Central memory CD4-positive, alpha-beta T cell (primary cell): ENCODE data around the gene PSMB2.
"Not testable (repeated sequence)": the region's sequence is repeated elsewhere in the genome, so short reads cannot be mapped to it uniquely, and the experiment has no call there.

Experiments
- DNase-seq: peaks from one replicate; pipeline ENCODE4 v3.0.0; 2022
- total RNA-seq, 3 experiments: gene quantifications; one replicate each; lab custom pipeline; 2026; lab: John Stamatoyannopoulos, UW

The PSMB2 gene
- 41.9 to 281 (median 58.5) reads per million in 3 experiments for total RNA-seq

- peak; percentile 93 for DNase-seq
These were observed at the start of gene PSMB2 for GRCh38 chr1:35641233-35641866. Gene PSMB2 (minus strand): TSS chr1:35641526. CDS start chr1:35641432, 94 bp downstream.

GRCh38 chr1:35691080-35691479 is 49.8 kb upstream of the PSMB2 start:
- no peak for DNase-seq

GRCh38 chr1:35690103-35690502 is 48.8 kb upstream of the PSMB2 start:
- DNase-seq, result not testable (repeated sequence)

- DNase-seq, result no peak
These were observed 46.8 kb upstream of the PSMB2 start for GRCh38 chr1:35688161-35688560.

- DNase-seq, result no peak
These were observed 41.7 kb upstream of the PSMB2 start for GRCh38 chr1:35683012-35683411.

GRCh38 chr1:35680271-35680670 is 38.9 kb upstream of the PSMB2 start:
- no peak for DNase-seq

GRCh38 chr1:35675773-35676172 is 34.4 kb upstream of the PSMB2 start:
- DNase-seq, result no peak

GRCh38 chr1:35674111-35674510 is 32.8 kb upstream of the PSMB2 start:
- DNase-seq, result no peak

- no peak for DNase-seq
These were observed 30.8 kb upstream of the PSMB2 start for GRCh38 chr1:35672116-35672515.

GRCh38 chr1:35668506-35668905 is 27.2 kb upstream of the PSMB2 start:
- no peak for DNase-seq

GRCh38 chr1:35666916-35667315 is 25.6 kb upstream of the PSMB2 start:
- no peak for DNase-seq

- DNase-seq, result no peak
These were observed 24.9 kb upstream of the PSMB2 start for GRCh38 chr1:35666216-35666615.

- DNase-seq, result no peak
These were observed 22.1 kb upstream of the PSMB2 start for GRCh38 chr1:35663434-35663833.

GRCh38 chr1:35661474-35661795 is 20.1 kb upstream of the PSMB2 start:
- no peak for DNase-seq

- no peak for DNase-seq
These were observed 19.5 kb upstream of the PSMB2 start for GRCh38 chr1:35660581-35661473.

- no peak for DNase-seq
These were observed 18.3 kb upstream of the PSMB2 start for GRCh38 chr1:35659589-35659988.

- DNase-seq, result no peak
These were observed 16.5 kb upstream of the PSMB2 start for GRCh38 chr1:35657851-35658250.

GRCh38 chr1:35656863-35657232 is 15.5 kb upstream of the PSMB2 start:
- no peak for DNase-seq

GRCh38 chr1:35656148-35656862 is 15.0 kb upstream of the PSMB2 start:
- DNase-seq, result no peak

- no peak for DNase-seq
These were observed 13.9 kb upstream of the PSMB2 start for GRCh38 chr1:35655196-35655595.

GRCh38 chr1:35650416-35650815 is 9.1 kb upstream of the PSMB2 start:
- DNase-seq, result no peak

GRCh38 chr1:35646043-35646442 is 4.7 kb upstream of the PSMB2 start:
- DNase-seq, result no peak

GRCh38 chr1:35644204-35644603 is 2.9 kb upstream of the PSMB2 start:
- DNase-seq, result no peak

GRCh38 chr1:35642471-35642955 is 1.2 kb upstream of the PSMB2 start:
- DNase-seq, result no peak
